Keratinocyte (primary cell): Measurements from ENCODE around the gene COG3. TPM values are rescaled to one million over a fixed set of nuclear protein-coding genes. Genes with fewer than 3 reads are reported as not detected.
"Not testable (repeated sequence)": the region's sequence is repeated elsewhere in the genome, so short reads cannot be mapped to it uniquely, and the experiment has no call there.

ENCODE experiments used
- DNase-seq: peaks from one replicate; pipeline ENCODE4 v3.0.0-alpha.2; 2011; ENCODE audit warnings: low read depth, missing footprints, low spot score
- FAIRE-seq: peaks from 2 replicates; lab custom pipeline; 2011; peaks lifted over from hg19 to GRCh38; lab: Jason Lieb, UNC
- H2AFZ ChIP-seq: 2 replicates; pipeline ENCODE4 v1.6.0; 2012; ENCODE audit warnings: low read length, control low read depth, inconsistent platforms; ENCODE audit not compliant: control insufficient read depth
- H3K27ac ChIP-seq: 2 replicates; pipeline ENCODE4 v1.5.1; 2011; ENCODE audit warnings: low read length; ENCODE audit not compliant: control insufficient read depth, insufficient read depth
- H3K27me3 ChIP-seq: 3 replicates; pipeline ENCODE4 v1.6.0; 2011; ENCODE audit warnings: low read length; ENCODE audit not compliant: control insufficient read depth, insufficient read depth; ENCODE audit errors: extremely low read depth
- H3K36me3 ChIP-seq, 2 experiments: 2 replicates in 1 of 2; 3 replicates in 1 of 2; pipeline ENCODE4 v1.5.1; 2011; ENCODE audit warnings: low read length in 2 of 2, mild to moderate bottlenecking in 1 of 2; ENCODE audit not compliant: control insufficient read depth in 2 of 2, insufficient read depth in 2 of 2; ENCODE audit errors: extremely low read depth in 1 of 2
- H3K4me1 ChIP-seq: 3 replicates; pipeline ENCODE4 v1.5.1; 2011; ENCODE audit warnings: low read length; ENCODE audit not compliant: control insufficient read depth, insufficient read depth; ENCODE audit errors: extremely low read depth
- H3K4me2 ChIP-seq: 3 replicates; pipeline ENCODE4 v1.6.0; 2011; ENCODE audit warnings: low read depth, low read length; ENCODE audit not compliant: control insufficient read depth, insufficient read depth; ENCODE audit errors: extremely low read depth
- H3K4me3 ChIP-seq, 3 experiments: fragments of 200-600 bp in 1 of 3; sonication (generic) in 1 of 3; 2 replicates in 2 of 3; 3 replicates in 1 of 3; pipeline ENCODE4 v1.5.1; 2011 to 2016; ENCODE audit warnings: low read length in 3 of 3, mild to moderate bottlenecking in 3 of 3, control low read depth in 2 of 3, inconsistent platforms in 1 of 3, low read depth in 1 of 3, mixed read lengths in 1 of 3, mixed run types in 1 of 3, moderate library complexity in 1 of 3; ENCODE audit not compliant: control insufficient read depth in 2 of 3, insufficient read depth in 2 of 3; ENCODE audit errors: extremely low read depth in 1 of 3
- H3K79me2 ChIP-seq: 2 replicates; pipeline ENCODE4 v1.6.0; 2012; ENCODE audit warnings: low read length; ENCODE audit not compliant: control insufficient read depth, insufficient read depth
- H3K9ac ChIP-seq: 3 replicates; pipeline ENCODE4 v1.6.0; 2011; ENCODE audit warnings: low read length; ENCODE audit not compliant: control insufficient read depth, insufficient read depth; ENCODE audit errors: extremely low read depth
- H3K9me1 ChIP-seq: 3 replicates; pipeline ENCODE4 v1.6.0; 2011; ENCODE audit warnings: low read length; ENCODE audit not compliant: control insufficient read depth, insufficient read depth; ENCODE audit errors: extremely low read depth
- H3K9me3 ChIP-seq: 2 replicates; pipeline ENCODE4 v1.5.1; 2012; ENCODE audit warnings: low read depth, low read length; ENCODE audit not compliant: control insufficient read depth
- H4K20me1 ChIP-seq: 3 replicates; pipeline ENCODE4 v1.6.0; 2011; ENCODE audit warnings: low read length; ENCODE audit not compliant: control insufficient read depth, insufficient read depth; ENCODE audit errors: extremely low read depth
- CTCF ChIP-seq, 3 experiments: IDR thresholded peaks in 1 of 3; conservative IDR thresholded peaks in 1 of 3; optimal IDR thresholded peaks in 1 of 3; 2 replicates in 2 of 3; 3 replicates in 1 of 3; pipeline versions ENCODE3 to v1.5.1; 2011; ENCODE audit warnings: low read length in 3 of 3, mild to moderate bottlenecking in 3 of 3, moderate library complexity in 2 of 3, control low read depth in 1 of 3, inconsistent platforms in 1 of 3; ENCODE audit not compliant: insufficient read depth in 2 of 3; ENCODE audit errors: extremely low read depth in 1 of 3
- EZH2 ChIP-seq: IDR thresholded peaks from one replicate; pipeline ENCODE4 v1.6.1; 2012; ENCODE audit warnings: inconsistent platforms, mild to moderate bottlenecking, low read length, moderate library complexity
- dilution Hi-C: fragments of 300-500 bp; cut with MboI; formaldehyde crosslinking; loops from one replicate; pipeline ENCODE4 v1.7.0; 2020; ENCODE audit warnings: low sequenced_read_pairs; ENCODE audit not compliant: extremely low pct_ligation_motif_present
- polyA plus RNA-seq, 5 experiments: library from polyadenylated mRNA; depleted of rRNA in 3 of 5; stranded (reverse) in 3 of 5; stranded (forward) in 1 of 5; unstranded in 1 of 5; fragments of >200 nt; gene quantifications; 1 replicate in 1 of 5; 2 replicates in 3 of 5; 3 replicates in 1 of 5; pipeline versions ENCODE4 v1.2.1 to v1.2.3, GENCODE V29; 2011 to 2012; ENCODE audit warnings: missing spikeins in 2 of 5, low read depth in 1 of 5, low replicate concordance in 1 of 5

COG3 gene
- polyA plus RNA-seq, 1 donor (not counting 4 experiments of a cell fraction or from before 2014, with no cell fraction given), result 31.0 TPM

GRCh38 chr13:45419945-45420344 lies 44.8 kb upstream of the COG3 start:
- dilution Hi-C loops, result no loop called here
- peaks cover 8% of the 10 kb centered on the region for H3K4me1 ChIP-seq
- H3K9me1 ChIP-seq, result no peaks in the 10 kb centered on the region
- TF ChIP-seq CTCF (optimal IDR thresholded peaks at IDR 0.05 in 1 of 3, IDR thresholded peaks at IDR 0.05 in 1 of 3, conservative IDR thresholded peaks at IDR 0.05 in 1 of 3; ENCODE audit: extremely low read depth in 1 of 3, insufficient read depth in 2 of 3, low read length in 3 of 3), result no peak
- no peak for TF ChIP-seq EZH2
- H3K4me3 ChIP-seq, result no peak overlapping the region
- FAIRE-seq (no peak), DNase-seq (no peak)
- peaks cover 15% of the 10 kb centered on the region for H3K79me2 ChIP-seq
- no peak overlapping the region for H2AFZ ChIP-seq
- H3K27ac ChIP-seq, result no peak overlapping the region
- no peaks in the 10 kb centered on the region for H3K9me3 ChIP-seq
- H3K27me3 ChIP-seq, result no peaks in the 10 kb centered on the region
- no peak overlapping the region for H3K4me2 ChIP-seq
- H3K36me3 ChIP-seq, result no peaks in the 10 kb centered on the region
- H4K20me1 ChIP-seq, result no peaks in the 10 kb centered on the region
- no peak overlapping the region for H3K9ac ChIP-seq

DNA sequence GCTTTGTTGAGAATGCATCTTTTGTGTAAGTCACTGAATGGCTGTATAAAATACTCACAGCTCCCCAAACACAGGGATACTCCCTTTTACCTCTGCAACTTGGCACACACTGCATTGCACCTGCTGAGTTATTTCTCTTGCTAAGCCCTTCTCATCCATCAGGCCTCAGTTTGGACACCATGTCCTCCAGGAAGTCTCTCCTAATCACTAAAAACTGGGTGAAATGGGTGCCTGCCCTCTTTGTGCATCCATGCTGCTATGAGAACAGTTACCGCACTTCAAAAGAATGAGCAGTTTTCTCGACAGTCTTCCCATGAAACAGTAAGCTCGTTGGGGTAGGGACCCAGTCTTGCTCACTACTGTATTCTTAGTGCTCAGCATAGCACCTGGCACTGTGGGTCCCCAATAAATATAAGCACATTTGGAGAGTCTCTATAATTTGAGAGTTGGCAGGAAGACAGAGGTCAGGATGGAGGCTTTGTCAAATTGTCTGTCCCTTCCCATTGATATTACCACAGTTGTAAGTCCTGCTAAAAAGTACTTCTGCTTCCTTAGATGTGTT lies 41.9 kb upstream of the COG3 start:
- FAIRE-seq (no peak), DNase-seq (no peak)

DNA sequence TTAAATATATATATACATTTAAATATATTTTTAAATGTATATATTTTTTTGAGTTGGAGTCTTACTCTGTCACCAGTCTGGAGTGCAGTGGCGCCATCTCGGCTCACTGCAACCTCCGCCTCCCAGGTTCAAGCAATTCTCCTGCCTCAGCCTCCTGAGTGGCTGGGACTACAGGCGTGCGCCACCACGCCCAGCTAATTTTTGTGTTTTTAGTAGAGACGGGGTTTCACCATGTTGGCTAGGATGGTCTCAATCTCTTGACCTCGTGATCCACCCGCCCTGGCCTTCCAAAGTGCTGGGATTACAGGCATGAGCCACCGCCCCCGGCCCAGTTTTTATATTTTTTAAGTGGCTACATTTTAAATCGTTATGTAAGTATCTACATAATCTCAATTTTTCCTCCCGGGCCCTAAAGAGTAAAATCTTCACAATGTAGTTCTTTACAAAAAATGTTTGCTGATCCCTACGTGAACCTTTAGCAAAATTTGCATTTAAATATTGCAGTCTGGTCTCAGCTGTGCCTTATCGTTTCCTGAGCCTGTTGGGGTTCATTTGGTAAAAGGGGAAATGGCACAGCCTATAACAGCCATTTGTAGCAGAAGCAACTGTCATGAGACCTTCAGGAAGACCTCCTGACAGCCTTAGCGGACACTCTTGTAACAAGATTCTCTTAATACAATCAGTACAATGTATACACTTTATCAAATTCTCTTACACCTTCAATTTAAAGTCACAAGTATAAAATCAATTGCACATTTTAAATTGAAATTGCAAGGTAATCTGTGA lies 38.5 kb upstream of the COG3 start:
- H3K4me1 ChIP-seq, H3K79me2 ChIP-seq, H4K20me1 ChIP-seq, FAIRE-seq, dilution Hi-C loops, H3K9ac ChIP-seq, H3K9me3 ChIP-seq, DNase-seq, H2AFZ ChIP-seq, H3K4me3 ChIP-seq, H3K9me1 ChIP-seq, H3K4me2 ChIP-seq, H3K36me3 ChIP-seq, H3K27me3 ChIP-seq, H3K27ac ChIP-seq: not testable (repeated sequence)

More for the DNA sequence above, 41.9 kb upstream of the COG3 start:
- Histone ChIP-seq H3K27me3 (no peaks in the 10 kb centered on the region), H3K9me3 (no peaks in the 10 kb centered on the region), H3K36me3 (no peaks in the 10 kb centered on the region), H4K20me1 (no peaks in the 10 kb centered on the region), H3K4me2 (no peak overlapping the region), H2AFZ (no peak overlapping the region), H3K79me2 (no peaks in the 10 kb centered on the region), H3K9me1 (no peaks in the 10 kb centered on the region), H3K4me3 (no peak overlapping the region), H3K9ac (no peak overlapping the region), H3K4me1 (no peaks in the 10 kb centered on the region), H3K27ac (no peak overlapping the region)
- dilution Hi-C loops, result no loop called here
- TF ChIP-seq EZH2, result no peak
- TF ChIP-seq CTCF (optimal IDR thresholded peaks at IDR 0.05 in 1 of 3, IDR thresholded peaks at IDR 0.05 in 1 of 3, conservative IDR thresholded peaks at IDR 0.05 in 1 of 3; ENCODE audit: extremely low read depth in 1 of 3, insufficient read depth in 2 of 3, low read length in 3 of 3), result no peak
